Fibroblast of lung (primary cell): ENCODE measurements around the gene SIGLEC6. TPM values are rescaled to one million over a fixed set of nuclear protein-coding genes. Genes with fewer than 3 reads are reported as not detected.

Source experiments
- DNase-seq, 2 donors: peaks; one replicate each; pipeline versions ENCODE4 v3.0.0 to v3.0.0-alpha.2; 2010; ENCODE audit warnings: low read depth in 2 of 2
- H2AFZ ChIP-seq: 2 replicates; pipeline ENCODE4 v1.5.1; 2012; ENCODE audit warnings: low read length, control low read depth, inconsistent platforms
- H3K27ac ChIP-seq: 2 replicates; pipeline ENCODE4 v1.5.1; 2011; ENCODE audit warnings: low read length, control low read depth; ENCODE audit not compliant: insufficient read depth
- H3K27me3 ChIP-seq: 2 replicates; pipeline ENCODE4 v1.5.1; 2011; ENCODE audit warnings: mild to moderate bottlenecking, low read length; ENCODE audit not compliant: control insufficient read depth, insufficient read depth
- H3K36me3 ChIP-seq: 2 replicates; pipeline ENCODE4 v1.5.1; 2011; ENCODE audit warnings: low read length; ENCODE audit not compliant: control insufficient read depth, insufficient read depth
- H3K4me1 ChIP-seq: 2 replicates; pipeline ENCODE4 v1.5.1; 2011; ENCODE audit warnings: low read length; ENCODE audit not compliant: control insufficient read depth, insufficient read depth; ENCODE audit errors: extremely low read depth
- H3K4me2 ChIP-seq: 2 replicates; pipeline ENCODE4 v1.5.1; 2011; ENCODE audit warnings: low read length, control low read depth; ENCODE audit not compliant: insufficient read depth; ENCODE audit errors: extremely low read depth
- H3K4me3 ChIP-seq, 4 experiments: fragments of 200-600 bp in 1 of 4; sonication (generic) in 1 of 4; replicated peaks in 1 of 4; 2 replicates each; pipeline ENCODE4 v1.5.1; 2011 to 2016; ENCODE audit warnings: low read length in 4 of 4, low read depth in 3 of 4, mild to moderate bottlenecking in 3 of 4, control low read depth in 2 of 4, inconsistent platforms in 1 of 4, mixed read lengths in 1 of 4; ENCODE audit not compliant: insufficient read depth in 1 of 4; ENCODE audit errors: control extremely low read depth in 1 of 4
- H3K79me2 ChIP-seq: 2 replicates; pipeline ENCODE4 v1.5.1; 2012; ENCODE audit warnings: mild to moderate bottlenecking, low read length, inconsistent platforms; ENCODE audit not compliant: control insufficient read depth, insufficient read depth
- H3K9ac ChIP-seq: 2 replicates; pipeline ENCODE4 v1.5.1; 2011; ENCODE audit warnings: mild to moderate bottlenecking, low read length, control low read depth; ENCODE audit not compliant: insufficient read depth
- H3K9me3 ChIP-seq: 2 replicates; pipeline ENCODE4 v1.5.1; 2012; ENCODE audit warnings: low read depth, low read length; ENCODE audit not compliant: control insufficient read depth, insufficient read depth
- H4K20me1 ChIP-seq: 2 replicates; pipeline ENCODE4 v1.5.1; 2011; ENCODE audit warnings: low read length; ENCODE audit not compliant: control insufficient read depth, insufficient read depth; ENCODE audit errors: extremely low read depth
- CTCF ChIP-seq, 2 donors: IDR thresholded peaks in 1 of 2; conservative IDR thresholded peaks in 1 of 2; 1 replicate in 1 of 2; 2 replicates in 1 of 2; pipeline ENCODE4 v1.5.1; 2011 to 2012; ENCODE audit warnings: low read length in 2 of 2, control low read depth in 1 of 2, inconsistent platforms in 1 of 2, low read depth in 1 of 2, mild to moderate bottlenecking in 1 of 2
- EZH2 ChIP-seq: IDR thresholded peaks from 2 replicates; pipeline ENCODE4 v1.5.1; 2012; ENCODE audit warnings: low read length, control low read depth, mild to moderate bottlenecking; ENCODE audit errors: missing control alignments
- polyA plus RNA-seq, 2 donors: library from polyadenylated mRNA; depleted of rRNA in 1 of 2; stranded (reverse) in 1 of 2; unstranded in 1 of 2; fragments of >200 nt; gene quantifications; 2 replicates each; pipeline ENCODE4 v1.2.1, GENCODE V29; 2011 to 2012; ENCODE audit warnings: missing spikeins in 1 of 2
- total RNA-seq: library from RNA; depleted of rRNA; stranded (reverse); fragments of >200 nt; gene quantifications from 2 replicates; pipeline ENCODE4 v1.2.1, GENCODE V29; 2014

Gene SIGLEC6
- total and polyA plus RNA-seq, 2 donors (not counting 1 experiment from before 2014, with no cell fraction given): not detected

GRCh38 chr19:51560339-51560738 lies 28.9 kb upstream of the SIGLEC6 start:
- no peaks in the 10 kb centered on the region for H3K36me3 ChIP-seq
- no peak overlapping the region for H3K27ac ChIP-seq
- no peaks in the 10 kb centered on the region for H3K4me1 ChIP-seq
- H3K9me3 ChIP-seq: no peaks in the 10 kb centered on the region
- no peak overlapping the region for H3K4me2 ChIP-seq
- no peaks in the 10 kb centered on the region for H3K27me3 ChIP-seq
- H3K4me3 ChIP-seq: no peak overlapping the region
- no peaks in the 10 kb centered on the region for H4K20me1 ChIP-seq
- TF ChIP-seq EZH2 (no peak), CTCF (conservative IDR thresholded peaks at IDR 0.05 in 1 of 2, IDR thresholded peaks at IDR 0.05 in 1 of 2; ENCODE audit: low read depth in 1 of 2, low read length in 2 of 2) (no peak)
- no peak overlapping the region for H2AFZ ChIP-seq
- H3K9ac ChIP-seq: no peak overlapping the region
- no peaks in the 10 kb centered on the region for H3K79me2 ChIP-seq
- no peak for DNase-seq

DNA sequence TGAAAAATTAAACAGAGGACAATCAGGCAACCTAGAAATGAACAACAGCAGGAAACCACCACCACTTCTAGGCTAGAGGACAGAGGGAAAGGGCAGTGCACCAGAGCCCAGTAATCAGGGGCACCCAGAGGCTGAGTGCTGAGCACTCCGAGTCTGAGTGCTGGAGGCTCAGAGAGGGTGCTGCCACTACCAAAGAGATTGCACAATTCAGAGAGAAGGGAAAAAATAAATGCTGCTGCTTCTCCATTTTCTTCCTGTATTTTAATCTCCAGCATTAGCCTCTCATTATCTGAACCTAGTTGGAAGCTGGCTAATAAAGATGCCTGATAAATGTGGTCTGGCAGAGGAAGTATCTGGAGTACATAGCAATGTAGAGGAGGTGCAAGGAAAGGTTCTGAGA lies 27.8 kb upstream of the SIGLEC6 start:
- no peak overlapping the region for H2AFZ ChIP-seq
- no peaks in the 10 kb centered on the region for H3K9me3 ChIP-seq
- no peaks in the 10 kb centered on the region for H3K36me3 ChIP-seq
- H3K4me1 ChIP-seq: no peaks in the 10 kb centered on the region
- no peak overlapping the region for H3K27ac ChIP-seq
- no peak for TF ChIP-seq CTCF (conservative IDR thresholded peaks at IDR 0.05 in 1 of 2, IDR thresholded peaks at IDR 0.05 in 1 of 2; ENCODE audit: low read depth in 1 of 2, low read length in 2 of 2)
- TF ChIP-seq EZH2: no peak
- H3K79me2 ChIP-seq: no peaks in the 10 kb centered on the region
- H3K27me3 ChIP-seq: no peaks in the 10 kb centered on the region
- H3K9ac ChIP-seq: no peak overlapping the region
- no peaks in the 10 kb centered on the region for H4K20me1 ChIP-seq
- H3K4me2 ChIP-seq: no peak overlapping the region
- no peak for DNase-seq
- H3K4me3 ChIP-seq: no peak overlapping the region

DNA sequence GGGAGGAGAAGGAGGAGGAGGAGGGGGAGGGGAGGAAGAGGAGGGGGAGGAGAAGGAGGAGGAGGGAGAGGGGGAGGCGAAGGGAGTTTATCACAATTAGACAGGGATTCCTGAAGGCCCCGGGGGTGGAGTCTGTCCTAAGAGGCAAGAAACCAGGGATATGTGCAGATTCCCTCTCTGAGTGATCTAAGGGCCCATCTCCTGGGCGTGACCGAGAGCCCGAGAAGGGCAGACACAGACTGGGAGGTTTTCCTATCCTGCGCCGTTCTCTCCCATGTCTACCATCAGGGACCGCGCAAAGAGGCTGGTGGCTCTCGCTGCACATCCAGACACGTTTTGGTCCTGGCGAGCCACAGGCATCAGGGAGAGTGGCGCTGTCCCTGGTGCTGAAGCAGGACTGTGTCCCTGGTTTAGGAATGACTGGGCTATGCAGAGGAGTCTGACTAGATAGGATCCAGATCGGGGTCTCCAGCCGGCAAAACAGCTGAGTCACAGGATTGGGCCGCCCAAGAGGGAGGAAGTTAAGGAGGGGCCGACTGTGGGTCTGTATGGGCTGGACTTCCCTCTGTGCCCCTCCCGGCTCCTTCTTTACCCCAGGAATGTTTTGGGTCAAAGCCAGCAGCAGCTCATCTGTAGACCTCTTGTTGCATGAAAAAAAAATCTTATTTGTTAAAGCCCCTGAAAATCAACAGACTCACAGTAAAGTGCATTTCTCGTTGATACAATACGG lies 21.7 kb upstream of the SIGLEC6 start:
- Histone ChIP-seq H2AFZ (no peak overlapping the region), H3K36me3 (no peaks in the 10 kb centered on the region), H3K4me2 (no peak overlapping the region), H3K27ac (no peak overlapping the region), H3K27me3 (no peaks in the 10 kb centered on the region), H4K20me1 (peaks cover 1% of the 10 kb centered on the region), H3K79me2 (no peaks in the 10 kb centered on the region), H3K9ac (no peak overlapping the region), H3K9me3 (no peaks in the 10 kb centered on the region), H3K4me3 (no peak overlapping the region), H3K4me1 (no peaks in the 10 kb centered on the region)
- DNase-seq: peak; percentile 32 to 33
- no peak for TF ChIP-seq CTCF (conservative IDR thresholded peaks at IDR 0.05 in 1 of 2, IDR thresholded peaks at IDR 0.05 in 1 of 2; ENCODE audit: low read depth in 1 of 2, low read length in 2 of 2)
- TF ChIP-seq EZH2: no peak
